HG02870 (cell line): ENCODE results near the gene MST1.
"Not testable (repeated sequence)": the region's sequence is repeated elsewhere in the genome, so short reads cannot be mapped to it uniquely, and the experiment has no call there.

ENCODE experiments used
- ATAC-seq: cut with Tn5 transposase; IDR thresholded peaks from one replicate; pipeline ENCODE4 v1.9.1; 2021; ENCODE audit warnings: mild to moderate bottlenecking, moderate library complexity; ENCODE audit not compliant: unreplicated experiment

Gene MST1

DNA sequence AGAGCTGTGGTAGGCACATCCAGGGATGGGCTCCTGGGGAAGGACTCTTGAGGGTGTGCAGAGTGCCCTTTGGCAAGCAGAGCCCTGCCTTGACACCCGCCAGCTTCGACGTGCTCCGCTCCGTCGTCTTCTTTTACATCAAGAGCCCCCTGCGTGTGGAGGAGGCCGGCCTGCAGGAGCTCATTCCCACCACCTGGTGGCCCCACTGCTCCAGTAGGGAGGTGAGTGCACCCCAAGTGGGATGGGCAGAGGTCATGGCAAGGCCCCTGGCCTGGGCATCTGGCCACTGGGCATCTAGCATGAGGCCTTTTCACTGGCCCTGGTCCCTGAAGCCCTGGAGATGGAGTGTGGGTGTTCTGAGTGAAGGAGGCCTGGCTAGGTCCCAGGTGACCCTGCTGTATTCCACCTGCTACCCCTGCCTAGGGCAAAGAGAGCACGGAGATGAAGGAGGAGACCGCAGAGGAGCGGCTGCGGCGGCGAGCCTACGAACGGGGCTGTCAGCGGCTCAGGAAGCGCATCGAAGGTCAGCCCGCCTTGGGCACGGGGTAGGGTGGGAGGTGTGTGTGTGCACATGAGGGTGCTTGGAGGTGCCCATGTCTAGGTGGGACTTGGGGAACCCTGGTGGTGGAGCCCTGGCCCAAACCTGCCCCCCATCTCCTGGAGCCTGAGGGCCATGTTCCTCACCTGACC is 12.3 kb upstream of the MST1 start:
- no peak for ATAC-seq

DNA sequence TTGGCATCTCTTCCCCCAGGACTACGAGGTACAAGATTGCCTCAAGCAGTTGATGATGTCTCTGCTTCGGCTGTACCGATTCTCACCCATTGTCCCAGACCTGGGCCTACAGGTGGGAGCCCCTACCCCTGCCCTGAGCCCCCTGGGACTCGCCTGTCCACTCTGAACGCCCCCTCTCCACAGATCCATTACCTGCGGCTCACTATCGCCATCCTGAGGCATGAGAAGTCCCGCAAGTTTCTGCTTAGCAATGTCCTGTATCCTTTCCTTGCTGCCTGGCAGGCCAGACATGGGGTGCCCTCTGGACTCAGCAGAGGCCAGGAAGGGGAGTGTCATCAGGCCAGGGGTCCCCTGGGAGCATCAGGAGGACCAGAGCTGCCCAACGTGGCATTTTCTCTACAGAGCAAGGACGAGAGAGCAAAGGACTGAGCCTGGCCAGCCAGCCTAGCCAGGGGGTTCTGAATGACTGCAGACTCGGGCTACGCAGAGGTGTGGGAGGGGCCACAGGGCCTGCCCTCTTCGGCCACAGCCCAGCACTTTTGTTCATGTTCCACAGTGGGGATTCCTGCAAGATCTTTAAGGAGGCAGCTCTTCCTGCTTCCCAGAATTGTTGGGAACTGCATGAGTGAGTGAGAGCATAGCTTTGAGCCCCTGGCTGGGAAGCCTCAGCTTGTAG is 11.3 kb upstream of the MST1 start:
- no peak for ATAC-seq

DNA sequence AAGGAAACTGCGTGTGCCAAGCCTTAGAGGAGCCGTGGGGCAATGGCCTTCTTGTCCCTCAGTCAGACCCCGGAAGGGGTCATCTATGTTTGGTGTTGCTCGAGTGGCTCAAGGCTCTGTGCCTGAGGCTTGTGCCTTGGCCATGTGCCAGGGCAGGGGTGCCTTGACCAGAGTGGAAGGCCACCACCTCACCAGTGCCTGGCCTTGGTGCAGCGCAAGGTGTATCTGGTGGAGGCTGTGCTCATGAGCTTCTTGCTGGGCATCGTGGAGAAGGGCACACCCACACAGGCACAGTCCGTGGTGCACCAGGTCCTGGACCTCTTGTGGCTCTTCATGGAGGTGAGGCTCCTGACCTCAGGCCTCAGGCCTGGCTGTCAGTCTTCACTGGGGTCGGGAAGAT is 10.7 kb upstream of the MST1 start:
- no peak for ATAC-seq

DNA sequence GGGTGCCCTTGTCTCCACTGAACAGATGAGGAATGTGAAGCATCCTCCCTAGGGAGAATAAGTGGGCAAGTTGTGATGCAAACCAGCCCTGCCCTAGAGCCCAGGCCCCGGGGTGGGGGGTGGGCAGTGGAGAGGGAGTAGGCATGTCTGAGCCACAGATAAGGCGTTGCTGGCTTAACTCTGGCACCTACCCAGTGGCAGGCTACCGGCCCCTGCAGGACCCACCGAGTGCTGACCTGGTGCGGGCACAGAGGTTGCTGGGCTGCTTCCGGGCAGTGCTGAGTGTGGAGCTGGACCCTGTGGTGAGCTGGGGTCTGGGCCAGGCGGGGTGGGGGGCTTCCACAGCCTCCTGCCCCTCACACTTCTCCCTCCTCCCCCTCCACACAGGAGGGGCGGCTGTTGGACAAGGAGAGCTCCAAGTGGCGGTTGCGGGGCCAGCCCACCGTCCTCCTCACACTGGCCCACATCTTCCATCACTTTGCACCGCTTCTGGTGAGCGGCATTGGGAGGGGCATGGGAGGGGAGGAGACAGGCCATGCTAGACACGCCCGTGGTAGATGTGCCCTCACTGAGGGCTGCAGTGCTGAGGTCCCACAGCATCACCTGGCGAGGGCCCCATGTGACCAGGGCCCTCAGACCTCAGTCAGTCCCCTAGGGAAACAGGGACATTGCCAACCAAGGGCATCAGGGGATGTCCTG is 10.2 kb upstream of the MST1 start:
- no peak for ATAC-seq

- not testable (repeated sequence) for ATAC-seq
Measured at GRCh38 chr3:49695350-49696015, 6.2 kb upstream of the MST1 start.

- ATAC-seq, result not testable (repeated sequence)
Measured at GRCh38 chr3:49694409-49695070, 5.3 kb upstream of the MST1 start.

DNA sequence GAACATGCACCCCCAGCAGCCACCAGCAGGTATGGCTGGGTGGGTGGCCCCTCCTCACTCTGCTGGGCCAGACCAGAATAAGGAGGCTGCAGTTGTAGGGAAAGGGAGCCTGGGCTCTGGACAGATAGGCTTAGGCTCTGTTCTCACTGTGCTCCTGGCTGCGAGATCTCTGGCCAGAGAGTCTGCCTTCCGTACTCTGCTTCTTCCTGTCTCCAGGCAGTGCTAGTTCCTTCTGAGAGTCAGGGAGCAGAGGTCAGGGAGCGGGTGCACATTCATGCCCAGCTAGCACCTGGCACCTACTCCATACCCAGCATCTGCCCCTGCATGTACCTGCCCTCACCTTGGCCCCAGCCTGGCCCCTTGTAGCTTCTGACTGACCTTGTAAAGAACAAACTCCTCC is 2.2 kb upstream of the MST1 start:
- not testable (repeated sequence) for ATAC-seq

- not testable (repeated sequence) for ATAC-seq
Measured at GRCh38 chr3:49690856-49691255, 1.6 kb upstream of the MST1 start.

- ATAC-seq, result not testable (repeated sequence)
Measured at GRCh38 chr3:49689908-49690624, 792 bp upstream of the MST1 start.

DNA sequence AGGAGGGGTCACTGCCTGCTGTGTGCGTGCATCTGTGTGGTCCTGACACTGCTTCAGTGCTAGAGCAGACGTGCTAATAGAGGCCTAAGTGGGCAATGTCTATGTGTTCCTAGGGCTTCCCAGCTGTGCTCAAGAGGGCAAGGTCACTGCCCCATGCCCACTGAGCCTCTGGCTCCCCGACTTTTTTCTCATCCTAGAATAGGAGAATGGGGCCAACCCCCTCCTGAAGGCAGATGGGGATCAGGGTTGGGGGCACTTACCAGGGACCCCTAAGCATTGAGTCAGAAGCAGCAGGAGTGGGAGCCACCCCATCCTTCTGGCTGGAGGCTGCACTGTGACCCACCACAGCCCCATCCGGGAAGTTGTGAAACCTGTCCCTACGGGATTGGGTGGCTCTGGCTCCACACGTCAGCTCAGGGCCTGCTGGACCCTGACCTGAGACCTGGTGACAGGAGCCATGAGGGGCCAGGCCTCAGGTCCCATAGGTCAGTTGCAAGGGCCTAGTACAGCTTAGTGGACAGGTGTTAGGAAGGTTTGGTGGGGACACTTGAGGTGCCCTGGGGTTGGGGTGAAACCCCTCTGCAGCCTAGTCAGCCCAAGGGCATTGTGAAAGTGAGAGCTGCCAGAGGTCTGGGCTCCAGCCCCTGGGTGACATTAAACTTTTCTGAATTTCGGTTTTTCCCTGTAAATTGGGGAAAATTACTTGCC is 782 bp downstream of the MST1 start:
- ATAC-seq, result not testable (repeated sequence)

- ATAC-seq, result not testable (repeated sequence)
Measured at GRCh38 chr3:49687424-49687795, 1.9 kb downstream of the MST1 start.

- ATAC-seq, result not testable (repeated sequence)
Measured at GRCh38 chr3:49686769-49687423, 2.4 kb downstream of the MST1 start.

DNA sequence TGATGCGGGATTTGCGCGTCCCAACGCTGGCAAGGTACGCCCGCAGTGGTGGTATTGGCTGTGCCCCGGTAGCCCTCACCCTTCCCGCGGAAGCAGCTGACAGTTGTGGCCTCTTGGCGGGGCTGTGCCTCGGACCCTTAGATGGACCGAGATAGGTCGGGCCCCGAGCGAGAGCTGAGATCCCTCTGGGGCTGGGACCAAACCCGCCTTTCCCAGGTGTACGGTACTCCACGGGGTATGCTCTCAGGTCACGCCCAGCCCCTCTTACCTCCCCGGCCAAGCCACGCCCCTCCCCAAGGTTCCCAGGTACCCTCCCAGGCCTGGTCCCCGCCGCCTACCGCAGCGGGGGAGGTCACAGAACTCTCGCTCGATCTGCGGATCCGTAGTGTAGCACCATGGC is 2.9 kb downstream of the MST1 start:
- ATAC-seq, result not testable (repeated sequence)

DNA sequence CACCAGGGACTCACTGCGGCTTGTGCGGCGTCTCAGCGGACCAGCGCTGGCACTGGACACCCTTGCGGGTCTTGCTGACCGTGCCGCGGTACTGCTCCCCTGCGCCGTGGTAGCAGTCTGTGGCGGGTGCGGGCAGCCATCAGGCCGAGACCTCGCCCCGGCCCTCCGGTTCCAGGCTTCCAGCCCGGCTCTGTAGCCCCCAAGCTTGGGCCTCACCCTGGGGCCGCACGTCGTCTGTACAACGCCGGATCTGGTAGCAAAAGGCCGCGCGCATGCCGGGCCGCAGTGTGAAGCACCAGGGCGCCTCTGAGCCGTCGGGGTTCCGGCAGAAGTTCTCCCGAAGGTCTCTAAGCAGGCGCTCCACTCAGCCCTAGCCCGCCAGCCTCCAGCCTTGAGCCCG is 3.4 kb downstream of the MST1 start:
- ATAC-seq, result not testable (repeated sequence)

- ATAC-seq, result not testable (repeated sequence)
Measured at GRCh38 chr3:49685103-49685502, 4.2 kb downstream of the MST1 start.

DNA sequence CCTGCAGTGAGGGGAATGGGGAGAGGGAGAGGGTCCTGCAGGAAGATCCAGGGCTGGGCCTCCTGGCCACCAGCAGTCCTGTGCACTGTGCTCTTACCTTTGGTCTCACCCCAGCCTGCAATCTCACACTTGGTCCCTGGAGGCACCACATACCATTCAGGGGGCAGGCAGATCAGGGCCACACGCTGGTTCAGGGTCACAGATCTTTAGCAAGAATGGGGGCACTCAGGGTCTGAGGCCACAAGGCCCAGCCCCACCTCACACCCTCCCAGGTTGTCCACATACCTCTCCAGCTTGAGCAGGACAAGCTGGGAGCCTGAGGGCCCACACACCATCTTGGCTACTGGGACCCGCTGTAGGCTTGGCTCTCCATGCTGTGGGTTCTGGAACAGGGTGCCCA is 4.8 kb downstream of the MST1 start:
- ATAC-seq, result not testable (repeated sequence)

GRCh38 chr3:49683162-49683561 is 6.1 kb downstream of the MST1 start:
- ATAC-seq, result no peak

DNA sequence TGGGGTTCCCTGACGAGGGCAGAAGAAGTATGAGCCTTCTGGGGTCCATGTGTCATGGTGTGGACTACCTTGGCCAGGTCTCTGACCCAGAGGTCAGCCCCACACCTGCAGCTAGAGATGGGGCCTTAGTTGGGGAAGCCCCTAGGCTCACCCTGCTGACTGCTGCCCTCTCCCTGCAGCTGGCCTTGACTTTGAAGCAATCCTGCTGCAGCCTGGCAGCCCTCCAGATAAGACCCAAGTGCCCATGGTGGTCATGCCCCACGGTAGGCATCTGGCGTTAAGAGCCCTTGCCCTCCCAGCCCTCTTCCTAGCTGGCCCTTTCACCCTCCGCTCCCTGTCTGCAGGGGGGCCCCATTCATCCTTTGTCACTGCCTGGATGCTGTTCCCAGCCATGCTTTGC is 7.7 kb downstream of the MST1 start:
- ATAC-seq, result no peak

GRCh38 chr3:49681232-49681522 is 8.1 kb downstream of the MST1 start:
- ATAC-seq, result no peak
